ENCODE results near the gene HS3ST5.

Gene HS3ST5

DNA sequence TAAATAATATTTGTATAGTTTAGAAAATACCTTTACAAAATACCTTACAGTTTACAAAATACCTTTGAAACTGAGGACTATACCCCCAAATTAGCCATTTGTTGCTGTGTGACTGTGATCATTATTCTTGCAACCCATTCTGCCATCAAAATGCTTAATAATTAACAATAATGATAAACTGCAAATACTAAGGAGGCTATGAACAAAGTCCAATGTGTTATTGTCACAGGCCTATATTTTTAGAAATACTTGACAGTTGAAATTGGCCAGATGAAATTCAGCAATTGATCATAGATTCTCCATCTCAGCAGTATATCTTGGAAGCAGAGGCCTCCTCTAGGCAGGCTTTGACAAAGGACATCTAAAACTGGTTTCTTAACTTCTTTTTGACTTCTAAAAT, 178.6 kb downstream of the HS3ST5 start:
- TF ChIP-seq, protein P1, sequence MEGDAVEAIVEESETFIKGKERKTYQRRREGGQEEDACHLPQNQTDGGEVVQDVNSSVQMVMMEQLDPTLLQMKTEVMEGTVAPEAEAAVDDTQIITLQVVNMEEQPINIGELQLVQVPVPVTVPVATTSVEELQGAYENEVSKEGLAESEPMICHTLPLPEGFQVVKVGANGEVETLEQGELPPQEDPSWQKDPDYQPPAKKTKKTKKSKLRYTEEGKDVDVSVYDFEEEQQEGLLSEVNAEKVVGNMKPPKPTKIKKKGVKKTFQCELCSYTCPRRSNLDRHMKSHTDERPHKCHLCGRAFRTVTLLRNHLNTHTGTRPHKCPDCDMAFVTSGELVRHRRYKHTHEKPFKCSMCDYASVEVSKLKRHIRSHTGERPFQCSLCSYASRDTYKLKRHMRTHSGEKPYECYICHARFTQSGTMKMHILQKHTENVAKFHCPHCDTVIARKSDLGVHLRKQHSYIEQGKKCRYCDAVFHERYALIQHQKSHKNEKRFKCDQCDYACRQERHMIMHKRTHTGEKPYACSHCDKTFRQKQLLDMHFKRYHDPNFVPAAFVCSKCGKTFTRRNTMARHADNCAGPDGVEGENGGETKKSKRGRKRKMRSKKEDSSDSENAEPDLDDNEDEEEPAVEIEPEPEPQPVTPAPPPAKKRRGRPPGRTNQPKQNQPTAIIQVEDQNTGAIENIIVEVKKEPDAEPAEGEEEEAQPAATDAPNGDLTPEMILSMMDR (IDR thresholded peaks at IDR 0.05; ENCODE audit: extremely low read depth, missing control alignments): no peak

GRCh38 chr6:114162691-114163347, 180.0 kb downstream of the HS3ST5 start:
- TF ChIP-seq, protein P1 (IDR thresholded peaks at IDR 0.05; ENCODE audit: extremely low read depth, missing control alignments): no peak
- DNase-seq (ENCODE audit: low spot score): no peak

More for the DNA sequence above, 178.6 kb downstream of the HS3ST5 start:
- DNase-seq (ENCODE audit: low spot score): no peak

GRCh38 chr6:114160881-114161280, 181.9 kb downstream of the HS3ST5 start:
- no peak for DNase-seq (ENCODE audit: low spot score)
- TF ChIP-seq, protein P1 (IDR thresholded peaks at IDR 0.05; ENCODE audit: extremely low read depth, missing control alignments): no peak

GRCh38 chr6:114159727-114160126, 183.1 kb downstream of the HS3ST5 start:
- no peak for DNase-seq (ENCODE audit: low spot score)
- TF ChIP-seq, protein P1 (IDR thresholded peaks at IDR 0.05; ENCODE audit: extremely low read depth, missing control alignments): no peak

DNA sequence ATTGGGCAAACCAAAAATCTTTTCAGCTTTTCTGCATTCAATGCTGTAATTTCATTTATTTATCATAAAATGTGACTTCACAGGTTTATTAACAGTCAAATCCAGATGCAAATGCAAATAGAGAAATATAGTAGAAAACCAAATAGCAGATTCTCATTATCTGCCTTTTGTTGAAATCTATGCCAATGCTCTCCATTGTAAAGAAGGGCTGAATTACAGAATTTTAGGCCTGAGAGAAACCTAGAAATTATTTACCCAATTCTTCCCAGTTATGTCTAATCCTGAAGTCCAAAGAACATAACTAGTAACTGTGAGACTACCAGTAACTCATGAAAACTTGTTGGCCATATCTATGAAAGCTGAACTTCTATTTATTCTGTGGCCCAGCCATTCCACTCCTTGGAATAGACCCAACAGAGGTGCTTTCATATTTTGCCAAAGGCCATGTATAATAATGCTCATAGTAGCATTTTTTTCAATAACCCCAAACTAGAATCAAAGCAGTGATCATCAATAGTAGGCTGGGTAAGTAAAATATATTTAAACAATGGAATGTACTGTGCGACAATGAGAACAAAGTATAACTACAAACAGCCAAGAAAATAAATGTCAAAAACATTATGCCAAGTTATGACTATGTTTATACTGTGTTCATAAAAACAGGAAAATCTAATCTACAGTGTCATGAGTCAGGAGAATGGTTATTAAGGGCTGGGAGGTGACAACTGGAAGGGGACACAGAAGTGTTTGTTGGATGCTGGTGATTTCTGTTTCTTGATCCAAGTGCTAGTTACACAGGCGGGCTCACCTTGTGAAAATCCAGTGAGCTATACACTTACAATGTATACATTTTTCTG, 183.8 kb downstream of the HS3ST5 start:
- TF ChIP-seq, protein P1 (IDR thresholded peaks at IDR 0.05; ENCODE audit: extremely low read depth, missing control alignments): no peak

DNA sequence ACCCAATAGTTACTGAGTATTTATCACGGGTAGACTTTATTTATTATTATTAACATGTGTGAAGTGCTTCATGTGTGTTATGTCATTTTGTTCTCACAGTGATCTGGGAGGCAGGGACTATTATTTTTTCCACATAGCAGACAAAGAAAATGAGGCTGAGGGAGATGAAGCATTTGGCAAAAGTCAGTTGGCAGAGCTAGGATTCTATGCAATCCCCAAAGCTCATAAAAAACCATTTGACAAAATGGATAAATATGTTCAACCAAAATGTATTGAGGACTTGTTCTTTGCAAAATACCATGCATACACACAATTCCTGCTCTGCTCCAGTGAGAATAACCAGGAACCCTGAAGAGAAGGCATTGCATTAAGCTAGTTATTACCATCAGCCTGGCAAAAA, 184.4 kb downstream of the HS3ST5 start:
- no peak for DNase-seq (ENCODE audit: low spot score)

More for the DNA sequence above, 183.8 kb downstream of the HS3ST5 start:
- no peak for DNase-seq (ENCODE audit: low spot score)

More for the DNA sequence above, 184.4 kb downstream of the HS3ST5 start:
- TF ChIP-seq, protein P1 (IDR thresholded peaks at IDR 0.05; ENCODE audit: extremely low read depth, missing control alignments): no peak
